NCI-H69 (cell line): ENCODE results near the gene ARHGEF1.
"Not testable (repeated sequence)": the region's sequence is repeated elsewhere in the genome, so short reads cannot be mapped to it uniquely, and the experiment has no call there.

Experiments
- DNase-seq: peaks from one replicate; lab custom pipeline; 2025; lab: John Stamatoyannopoulos, UW

Gene ARHGEF1

DNA sequence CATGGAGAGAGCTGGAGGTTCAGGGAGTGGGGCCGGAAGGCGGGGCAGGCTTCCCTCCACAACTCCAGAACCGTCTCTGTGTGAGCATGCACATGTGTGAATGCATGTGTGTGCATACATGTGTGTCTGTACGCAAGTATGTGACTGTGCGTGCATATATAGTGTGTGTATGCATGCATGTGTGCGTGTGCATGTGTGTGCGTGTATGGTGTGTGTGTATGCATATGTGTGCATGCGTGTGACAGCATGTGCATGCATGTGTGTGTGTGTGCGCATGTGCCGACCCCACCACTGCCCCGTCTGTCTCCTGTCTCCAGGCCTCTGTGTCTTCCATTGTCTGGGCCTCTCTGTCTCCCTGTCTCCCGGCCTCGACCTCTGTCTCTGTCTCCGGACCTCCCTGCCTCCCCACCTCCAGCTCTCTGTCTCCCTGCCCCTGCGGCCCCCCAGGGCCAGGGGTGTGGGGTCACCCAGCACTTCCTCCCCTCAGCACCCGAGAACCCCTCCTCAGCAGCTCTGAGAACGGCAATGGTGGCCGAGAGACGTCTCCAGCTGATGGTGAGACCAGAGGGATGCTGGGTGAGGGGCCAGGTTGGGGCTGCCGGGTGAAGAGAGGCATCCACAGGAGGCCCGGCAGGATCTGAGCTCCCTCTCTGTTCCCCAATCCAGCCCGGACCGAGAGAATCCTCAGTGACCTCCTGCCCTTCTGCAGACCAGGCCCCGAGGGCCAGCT, 22.5 kb downstream of the ARHGEF1 start:
- no peak for DNase-seq

DNA sequence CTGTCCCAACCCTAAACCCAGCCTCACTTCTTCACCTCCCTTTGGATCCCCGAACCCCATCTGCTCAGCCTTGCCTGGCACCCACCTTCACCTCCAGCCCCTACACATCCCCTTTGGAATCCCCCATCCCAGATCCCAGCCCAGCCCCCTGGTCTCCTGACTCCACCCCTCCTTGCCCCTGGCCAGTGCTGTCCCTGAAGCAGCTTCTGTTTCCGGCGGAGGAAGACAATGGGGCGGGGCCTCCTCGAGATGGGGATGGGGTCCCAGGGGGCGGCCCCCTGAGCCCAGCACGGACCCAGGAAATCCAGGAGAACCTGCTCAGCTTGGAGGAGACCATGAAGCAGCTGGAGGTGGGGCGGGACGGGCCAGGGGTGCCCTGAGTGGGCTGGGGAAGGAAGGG, 23.3 kb downstream of the ARHGEF1 start:
- no peak for DNase-seq

DNA sequence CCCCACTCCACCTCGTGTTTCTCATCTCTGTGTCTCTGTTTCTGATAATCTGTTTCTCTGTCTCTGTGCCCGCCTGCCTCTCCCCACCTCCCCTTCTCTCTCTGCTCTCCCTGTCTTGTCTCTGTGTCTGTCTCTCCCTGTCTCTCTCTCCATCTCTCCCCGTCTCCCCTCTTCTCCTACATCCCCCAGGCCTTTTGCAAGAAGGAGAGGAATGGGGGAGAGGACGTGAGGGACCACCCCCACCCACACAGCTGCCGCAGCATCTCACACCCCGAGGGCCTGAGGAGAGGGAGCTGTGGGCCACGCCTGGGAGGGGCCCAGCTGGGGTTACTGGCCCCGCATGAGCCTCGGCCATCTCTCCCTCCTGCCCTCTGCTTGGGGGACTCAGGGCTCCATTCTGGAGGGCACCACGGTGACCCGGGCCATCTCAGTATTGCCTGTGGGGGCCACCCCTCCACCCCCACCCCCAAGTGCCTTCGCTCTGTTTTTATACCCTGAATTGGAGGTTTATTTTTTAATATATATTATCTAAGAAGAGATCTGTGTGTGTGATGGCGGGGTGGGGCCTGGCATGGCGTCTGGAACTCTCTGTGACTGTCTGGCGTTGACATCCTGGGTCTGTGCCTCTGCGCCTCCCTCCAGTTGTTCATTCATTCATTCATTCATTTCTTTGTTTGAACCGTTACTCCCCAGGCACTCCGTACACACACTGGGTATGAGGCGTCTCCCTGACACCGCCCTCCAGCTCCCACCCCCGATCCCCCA, 24.1 kb downstream of the ARHGEF1 start:
- DNase-seq = no peak

DNA sequence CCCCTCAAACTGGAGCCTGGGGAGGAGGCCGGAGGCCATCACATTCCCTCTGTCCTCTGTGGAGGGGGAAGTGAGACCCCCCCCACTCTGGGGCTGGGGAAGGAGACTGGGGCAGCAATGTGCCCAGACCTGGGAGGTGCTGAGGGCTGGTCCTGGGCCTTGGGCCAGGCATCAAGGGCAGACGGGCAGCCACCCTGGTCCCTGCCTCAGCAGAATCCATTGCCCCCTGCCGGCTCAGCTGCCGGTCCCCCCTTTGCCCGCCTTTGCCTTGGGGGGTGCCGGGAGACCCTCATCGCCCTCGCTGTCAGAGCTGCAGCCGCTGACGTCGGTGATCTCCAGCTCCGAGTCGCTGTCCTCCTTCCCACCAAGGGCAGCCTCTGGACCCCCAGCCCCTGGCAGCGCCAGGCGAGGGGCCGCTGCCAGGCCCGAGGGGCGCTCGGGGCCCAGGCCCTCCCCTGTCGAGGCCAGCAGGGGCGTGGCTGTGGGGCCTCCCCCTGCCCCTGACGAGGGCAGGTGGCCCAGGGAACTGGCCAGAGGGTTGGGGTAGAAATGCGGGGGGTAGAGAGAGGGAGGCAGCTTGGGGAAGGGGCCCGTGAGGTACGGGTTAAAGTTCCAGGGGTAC, 25.1 kb downstream of the ARHGEF1 start:
- no peak for DNase-seq

DNA sequence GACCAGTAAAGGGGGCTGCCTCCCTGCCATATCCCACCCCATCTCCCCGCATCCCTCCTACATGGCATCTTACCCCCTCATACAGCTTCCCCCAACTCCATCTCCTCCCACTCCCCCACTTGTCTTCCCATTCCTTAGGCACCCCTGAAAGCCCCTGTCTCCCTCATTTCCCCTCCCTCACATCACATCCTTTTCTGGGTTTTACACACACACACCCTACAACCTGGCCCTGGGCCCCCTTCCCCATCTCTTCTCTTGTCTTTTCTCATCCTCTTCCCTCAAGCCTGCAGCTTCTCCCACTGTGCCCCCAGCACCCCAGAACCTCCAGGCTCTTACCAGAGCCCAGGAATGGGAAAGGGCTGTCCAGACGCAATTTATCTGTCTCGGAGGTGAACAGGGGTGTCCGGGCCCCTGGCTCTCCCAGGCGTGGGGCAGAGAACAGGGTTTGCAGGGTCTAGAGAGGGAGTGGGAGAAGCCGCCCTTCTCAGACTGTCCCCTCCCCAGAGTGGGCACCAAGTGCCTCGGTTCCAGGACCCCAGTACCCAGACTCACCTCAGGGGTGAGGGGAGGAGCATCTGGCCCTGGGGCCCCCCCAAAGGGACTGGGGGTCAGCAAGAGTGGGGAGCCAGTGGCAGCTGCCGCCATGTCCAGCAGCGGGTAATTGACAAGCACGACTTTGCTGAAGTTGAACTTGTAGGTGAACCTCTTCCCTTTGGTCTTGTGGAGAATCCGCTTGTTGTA, 25.9 kb downstream of the ARHGEF1 start:
- no peak for DNase-seq

DNA sequence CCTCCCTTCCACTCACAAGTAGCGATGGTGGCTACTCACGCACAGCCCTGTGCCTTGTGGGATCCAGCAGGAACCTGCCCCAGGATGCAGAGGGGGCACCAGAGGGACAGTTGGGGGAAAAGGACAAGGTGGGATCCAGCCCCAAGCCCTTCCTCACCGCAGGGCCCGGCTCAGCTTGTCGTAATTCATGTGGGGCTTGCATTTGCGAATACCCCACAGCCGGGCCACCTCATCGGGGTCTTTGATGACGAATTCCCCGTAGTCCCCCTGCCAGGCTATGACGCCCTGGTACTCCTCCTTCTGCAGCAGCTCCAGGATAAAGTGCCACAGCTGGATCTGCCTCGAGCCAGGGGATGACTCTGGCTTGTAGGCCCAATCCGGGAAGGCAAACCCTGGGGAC, 26.7 kb downstream of the ARHGEF1 start:
- no peak for DNase-seq

DNA sequence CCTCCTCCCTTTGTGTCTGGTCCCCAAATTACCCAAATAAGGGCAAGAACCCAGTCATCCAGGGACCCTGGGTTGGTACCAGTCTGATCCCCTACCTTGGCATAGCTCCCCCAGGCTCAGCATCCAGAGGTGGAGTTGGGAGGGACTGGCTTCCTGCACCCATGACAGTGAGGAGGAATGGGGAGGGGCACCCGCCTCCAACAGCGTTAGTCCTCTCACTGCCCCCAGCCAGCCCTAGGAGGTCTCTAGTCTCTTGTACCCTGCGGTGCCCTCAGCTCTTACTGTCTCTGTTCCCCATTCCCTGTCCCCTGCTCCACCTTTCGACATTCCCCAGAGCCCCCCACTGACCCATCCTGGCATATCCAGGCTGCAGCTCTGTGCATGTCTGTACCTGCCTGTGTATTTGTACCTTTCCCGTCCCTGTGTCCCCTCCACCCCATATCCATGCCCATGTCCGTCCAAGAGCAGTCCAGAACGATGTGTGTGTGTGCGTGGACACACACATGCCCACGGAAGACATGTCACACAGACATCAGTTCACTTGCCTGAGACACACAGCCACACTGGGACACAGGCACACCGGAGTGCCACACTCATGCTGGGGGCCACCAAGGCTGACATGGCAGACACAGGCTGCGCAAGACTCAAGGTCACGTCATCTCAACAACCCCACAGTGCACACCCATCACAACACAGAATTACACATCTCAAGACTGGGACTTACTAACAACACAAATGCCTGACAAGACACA, 27.4 kb downstream of the ARHGEF1 start:
- peak; percentile 25 for DNase-seq

- DNase-seq = no peak
Observed at GRCh38 chr19:41910992-41911888, 28.3 kb downstream of the ARHGEF1 start.

DNA sequence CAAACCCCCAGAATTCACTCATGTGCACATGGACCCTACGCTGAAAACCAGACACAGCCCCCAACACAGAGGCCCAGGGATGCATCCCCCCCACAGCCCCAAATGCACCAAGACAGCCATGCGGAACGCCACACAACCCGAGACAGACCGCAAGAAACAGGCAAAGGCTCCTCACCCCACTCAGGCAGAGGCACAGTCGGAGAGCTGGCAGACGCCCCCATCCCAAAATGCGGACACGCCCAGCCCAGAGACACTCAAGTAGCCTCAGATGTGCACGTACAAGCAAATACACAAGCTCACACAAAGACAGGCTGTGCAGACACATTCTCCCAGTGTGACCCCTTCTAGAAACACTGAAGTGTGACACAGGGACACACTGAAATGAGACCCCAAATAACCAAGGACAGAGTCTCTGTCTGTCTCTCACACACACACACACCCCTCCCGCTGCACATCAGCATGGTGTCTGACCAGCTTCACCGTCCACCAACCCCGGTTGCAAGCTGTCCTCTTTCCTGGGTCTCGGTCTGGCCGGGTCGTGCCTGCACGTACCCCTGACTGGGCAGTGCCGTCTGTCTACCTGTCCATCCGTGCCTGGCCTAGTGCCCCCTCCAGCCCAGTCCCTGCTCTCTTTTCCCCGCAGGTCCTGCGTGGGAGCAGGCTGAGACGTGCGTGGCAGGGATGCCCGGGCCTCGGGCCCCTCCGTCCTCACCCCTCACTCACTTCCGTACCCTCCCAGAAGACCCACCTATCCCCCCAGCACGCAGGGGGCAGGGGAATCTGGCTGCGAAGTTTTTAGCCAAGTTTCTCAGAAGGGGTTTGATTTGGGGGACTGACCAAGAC, 29.1 kb downstream of the ARHGEF1 start:
- DNase-seq = no peak

- peak; percentile 39 for DNase-seq
Observed at GRCh38 chr19:41912899-41913537, 30.0 kb downstream of the ARHGEF1 start.

- DNase-seq = no peak
Observed at GRCh38 chr19:41913538-41914423, 30.8 kb downstream of the ARHGEF1 start.

- not testable (repeated sequence) for DNase-seq
Observed at GRCh38 chr19:41914424-41914834, 31.4 kb downstream of the ARHGEF1 start.

GRCh38 chr19:41915021-41915775, 32.2 kb downstream of the ARHGEF1 start:
- peak; percentile 36 for DNase-seq

- no peak for DNase-seq
Observed at GRCh38 chr19:41915776-41916414, 32.9 kb downstream of the ARHGEF1 start.

- peak; percentile 18 for DNase-seq
Observed at GRCh38 chr19:41917676-41918075, 34.7 kb downstream of the ARHGEF1 start.

- no peak for DNase-seq
Observed at GRCh38 chr19:41918095-41918494, 35.1 kb downstream of the ARHGEF1 start.
